Activated T-helper 2 cell treated with anti-CD3 and anti-CD28 coated beads, Interferon-gamma antibody, Interleukin-2, Interleukin-4, amounts not matched to agents 10 μg/mL and 5 μg/mL and 100 μg/mL, durations not matched to agents 14 hours and 24 hours and 36 hours (primary cell): ENCODE results near the gene TULP4. TPM values are rescaled to one million over a fixed set of nuclear protein-coding genes. Genes with fewer than 3 reads are reported as not detected.

Experiments
- DNase-seq: peaks from one replicate; pipeline ENCODE4 v3.0.0; 2021; ENCODE audit warnings: low spot score
- H3K27ac Mint-ChIP-seq: one replicate; pipeline ENCODE4 v1.8.0; 2021; ENCODE audit warnings: mixed read lengths
- H3K27me3 Mint-ChIP-seq: one replicate; pipeline ENCODE4 v1.8.0; 2021; ENCODE audit warnings: low read depth, mixed read lengths
- H3K36me3 Mint-ChIP-seq: one replicate; pipeline ENCODE4 v1.8.0; 2021; ENCODE audit warnings: low read depth, mixed read lengths
- H3K4me1 Mint-ChIP-seq: one replicate; pipeline ENCODE4 v1.8.0; 2021; ENCODE audit warnings: low read depth, mixed read lengths
- H3K4me3 Mint-ChIP-seq: one replicate; pipeline ENCODE4 v1.8.0; 2021; ENCODE audit warnings: low read depth, mild to moderate bottlenecking, moderate library complexity, mixed read lengths
- H3K9me3 Mint-ChIP-seq: one replicate; pipeline ENCODE4 v1.8.0; 2021; ENCODE audit warnings: mixed read lengths
- intact Hi-C: fragments of 100-400 bp; cut with micrococcal nuclease; formaldehyde crosslinking; loops from one replicate; pipeline ENCODE4 v1.15.1; 2023
- total RNA-seq: library from RNA; stranded (reverse); gene quantifications from 2 replicates; pipeline ENCODE4 v1.2.3, GENCODE V29; 2022

TULP4 gene
- total RNA-seq, 1 donor from 2014 or later, result 19.8 TPM

DNA sequence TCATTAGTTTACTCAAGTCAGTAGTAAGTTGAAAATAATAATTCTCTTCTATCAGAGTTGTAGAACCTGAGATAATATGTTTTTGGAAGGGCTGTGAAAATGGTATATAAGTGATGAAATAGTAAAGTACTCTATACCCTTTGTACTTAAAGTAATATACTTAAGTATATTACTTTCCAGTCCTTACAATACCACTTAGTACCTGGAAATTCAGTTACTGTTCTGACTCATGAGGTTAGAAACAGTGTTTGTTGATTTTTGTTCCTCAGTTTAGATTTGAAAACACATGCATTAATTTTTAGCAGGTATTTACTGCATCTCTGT is 10.1 kb downstream of the TULP4 start:
- no peak for DNase-seq
- H3K27ac Mint-ChIP-seq, result peak overlapping the region; percentile 44
- peaks cover 51% of the 10 kb centered on the region for H3K4me1 Mint-ChIP-seq
- H3K4me3 Mint-ChIP-seq, result no peak overlapping the region
- no peaks in the 10 kb centered on the region for H3K27me3 Mint-ChIP-seq
- no peaks in the 10 kb centered on the region for H3K9me3 Mint-ChIP-seq
- H3K36me3 Mint-ChIP-seq, result peaks cover 8% of the 10 kb centered on the region
- intact Hi-C loops, result loop anchor here (5.0 kb wide), 2 partner anchors 35 kb away; no protein-coding TSS in a partner anchor

DNA sequence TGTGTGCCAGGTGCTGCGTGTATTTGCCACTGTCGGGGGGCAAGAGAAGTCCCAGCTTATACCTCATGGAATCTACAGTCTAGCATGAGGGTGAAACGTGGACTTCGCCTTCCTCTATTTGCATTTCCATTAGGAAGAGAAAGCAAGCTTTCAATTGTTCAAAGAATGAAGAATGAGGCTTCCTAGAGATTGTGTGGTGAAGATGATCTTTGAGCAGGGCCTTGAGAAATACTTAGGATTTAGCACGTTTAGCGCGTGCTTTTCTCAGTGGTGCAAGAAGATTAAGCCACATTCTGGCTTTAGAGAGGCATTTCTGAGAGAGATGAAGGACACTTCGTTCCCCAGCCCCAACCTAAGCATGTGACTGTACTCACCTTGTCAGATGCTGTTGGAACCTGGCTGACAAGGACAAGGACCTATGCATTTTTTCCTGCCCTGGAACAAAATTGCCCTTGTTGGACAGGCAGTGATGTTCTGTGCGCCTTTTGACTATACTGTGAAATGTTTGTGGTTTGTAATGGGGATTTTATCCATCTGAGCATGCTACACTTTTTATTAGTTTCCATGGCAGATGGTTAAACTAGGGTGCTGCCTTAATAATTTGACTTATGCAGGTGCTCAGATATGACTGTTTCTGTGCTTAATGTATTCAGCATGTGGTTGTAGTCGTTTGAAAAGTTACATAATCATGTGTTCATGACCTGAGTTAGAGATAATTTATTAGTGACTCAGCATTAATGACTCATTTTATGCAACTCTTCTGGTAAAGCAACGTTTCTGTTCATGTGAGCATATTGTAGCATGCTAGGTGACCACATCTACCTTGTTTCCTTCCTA is 10.7 kb downstream of the TULP4 start:
- Mint-ChIP-seq H3K4me3 (no peak overlapping the region), H3K9me3 (no peaks in the 10 kb centered on the region), H3K36me3 (peaks cover 7% of the 10 kb centered on the region), H3K4me1 (peaks cover 52% of the 10 kb centered on the region), H3K27ac (peak overlapping the region; percentile 8), H3K27me3 (no peaks in the 10 kb centered on the region)
- DNase-seq, result no peak
- intact Hi-C loops, result loop anchor here (5.0 kb wide), 2 partner anchors 34 to 36 kb away; no protein-coding TSS in a partner anchor

DNA sequence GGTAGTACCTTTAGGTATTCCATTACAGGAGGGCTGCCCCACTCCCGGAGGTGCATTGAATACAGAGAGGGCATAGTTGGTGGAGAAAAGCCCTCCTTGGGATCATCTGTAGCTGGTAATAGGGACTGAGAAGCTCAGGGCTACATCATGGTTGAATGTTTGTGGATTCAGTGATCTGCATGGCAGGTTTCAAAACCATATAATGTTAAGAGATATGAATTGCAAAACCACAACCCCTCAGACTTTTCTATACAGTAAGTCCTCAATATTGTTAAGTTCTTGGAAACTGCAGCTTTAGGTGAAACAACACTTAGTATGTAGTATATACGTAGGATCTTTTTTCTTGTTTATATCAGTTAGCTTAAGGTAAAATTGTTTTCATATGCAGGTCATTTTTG is 11.3 kb downstream of the TULP4 start:
- no peak overlapping the region for H3K4me3 Mint-ChIP-seq

GRCh38 chr6:158324136-158324535 is 11.9 kb downstream of the TULP4 start:
- intact Hi-C loops, result loop anchor here (5.0 kb wide), 2 partner anchors 33 to 37 kb away; no protein-coding TSS in a partner anchor
- Mint-ChIP-seq H3K27me3 (no peaks in the 10 kb centered on the region), H3K4me3 (no peak overlapping the region), H3K27ac (no peak overlapping the region), H3K36me3 (peaks cover 7% of the 10 kb centered on the region), H3K4me1 (peaks cover 51% of the 10 kb centered on the region), H3K9me3 (no peaks in the 10 kb centered on the region)
- DNase-seq, result no peak

More for the DNA sequence above, 11.3 kb downstream of the TULP4 start:
- DNase-seq, result no peak
- Mint-ChIP-seq H3K9me3 (no peaks in the 10 kb centered on the region), H3K36me3 (peaks cover 7% of the 10 kb centered on the region), H3K27ac (no peak overlapping the region), H3K27me3 (no peaks in the 10 kb centered on the region), H3K4me1 (peaks cover 52% of the 10 kb centered on the region)
- intact Hi-C loops, result loop anchor here (5.0 kb wide), 2 partner anchors 34 to 36 kb away; no protein-coding TSS in a partner anchor

GRCh38 chr6:158327211-158327610 is 14.9 kb downstream of the TULP4 start:
- DNase-seq, result no peak
- H3K4me3 Mint-ChIP-seq, result no peak overlapping the region
- no peak overlapping the region for H3K27ac Mint-ChIP-seq
- H3K4me1 Mint-ChIP-seq, result peaks cover 37% of the 10 kb centered on the region
- peaks cover 2% of the 10 kb centered on the region for H3K9me3 Mint-ChIP-seq
- intact Hi-C loops, result no loop called here
- no peaks in the 10 kb centered on the region for H3K27me3 Mint-ChIP-seq
- peaks cover 6% of the 10 kb centered on the region for H3K36me3 Mint-ChIP-seq

DNA sequence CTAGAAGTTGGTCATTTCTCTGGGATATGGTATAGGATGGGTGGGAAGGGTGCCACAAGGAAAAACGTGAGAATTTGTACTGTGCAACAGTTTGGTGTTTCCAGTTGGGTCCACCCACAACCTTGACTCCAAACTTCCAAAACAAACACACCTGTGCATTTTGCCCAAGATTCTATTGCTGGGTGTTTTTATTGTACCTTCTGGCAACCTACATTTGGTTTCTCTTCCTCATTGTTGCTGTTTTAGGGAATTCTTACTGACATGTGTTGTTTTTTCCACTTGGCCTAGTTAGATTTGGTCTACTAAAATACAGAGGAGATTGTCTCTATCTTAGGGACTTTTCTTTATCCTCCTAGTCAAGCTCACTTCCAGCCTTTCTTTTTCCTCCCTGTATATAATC is 16.7 kb downstream of the TULP4 start:
- DNase-seq, result no peak
- Mint-ChIP-seq H3K4me1 (peaks cover 19% of the 10 kb centered on the region), H3K9me3 (peaks cover 12% of the 10 kb centered on the region), H3K36me3 (peaks cover 21% of the 10 kb centered on the region), H3K27me3 (no peaks in the 10 kb centered on the region), H3K27ac (no peak overlapping the region), H3K4me3 (no peak overlapping the region)
- intact Hi-C loops, result no loop called here

GRCh38 chr6:158329531-158329930 is 17.3 kb downstream of the TULP4 start:
- no peak for DNase-seq
- intact Hi-C loops, result no loop called here
- Mint-ChIP-seq H3K27me3 (no peaks in the 10 kb centered on the region), H3K27ac (no peak overlapping the region), H3K36me3 (peaks cover 22% of the 10 kb centered on the region), H3K4me1 (peaks cover 14% of the 10 kb centered on the region), H3K4me3 (no peak overlapping the region), H3K9me3 (peaks cover 12% of the 10 kb centered on the region)

- Mint-ChIP-seq H3K27ac (no peak overlapping the region), H3K9me3 (peaks cover 12% of the 10 kb centered on the region), H3K4me3 (no peak overlapping the region), H3K36me3 (peaks cover 22% of the 10 kb centered on the region), H3K4me1 (peaks cover 11% of the 10 kb centered on the region), H3K27me3 (no peaks in the 10 kb centered on the region)
- intact Hi-C loops, result no loop called here
- DNase-seq, result no peak
Observed at GRCh38 chr6:158330016-158330415, 17.8 kb downstream of the TULP4 start.

DNA sequence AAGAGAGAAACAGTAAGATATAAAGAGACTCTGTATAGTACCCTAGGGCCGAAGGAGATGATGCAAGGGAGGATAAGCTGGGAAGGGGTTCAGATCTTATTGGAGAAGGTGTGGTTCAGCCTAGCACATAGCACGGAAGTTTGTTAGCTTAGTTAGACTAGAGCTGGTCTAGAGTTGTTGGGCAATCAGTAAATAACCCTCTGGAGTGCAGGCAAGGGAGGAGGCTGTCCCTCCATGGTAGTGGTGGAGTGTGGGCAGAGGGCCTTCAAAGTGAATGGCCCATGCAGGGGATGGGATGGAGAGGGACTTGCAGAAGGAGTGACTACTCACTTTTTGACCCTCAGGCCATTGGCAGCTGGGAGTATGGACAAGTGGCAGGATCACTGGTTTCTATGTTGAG is 20.0 kb downstream of the TULP4 start:
- intact Hi-C loops, result no loop called here
- peaks cover 12% of the 10 kb centered on the region for H3K9me3 Mint-ChIP-seq
- no peaks in the 10 kb centered on the region for H3K27me3 Mint-ChIP-seq
- H3K4me3 Mint-ChIP-seq, result no peak overlapping the region
- no peak overlapping the region for H3K27ac Mint-ChIP-seq
- peaks cover 4% of the 10 kb centered on the region for H3K4me1 Mint-ChIP-seq
- DNase-seq, result no peak
- peaks cover 22% of the 10 kb centered on the region for H3K36me3 Mint-ChIP-seq

- Mint-ChIP-seq H3K27ac (no peak overlapping the region), H3K36me3 (peaks cover 22% of the 10 kb centered on the region), H3K9me3 (peaks cover 12% of the 10 kb centered on the region), H3K4me3 (no peak overlapping the region), H3K27me3 (no peaks in the 10 kb centered on the region), H3K4me1 (peaks cover 2% of the 10 kb centered on the region)
- intact Hi-C loops, result no loop called here
- DNase-seq, result no peak
Observed at GRCh38 chr6:158333094-158333493, 20.8 kb downstream of the TULP4 start.

DNA sequence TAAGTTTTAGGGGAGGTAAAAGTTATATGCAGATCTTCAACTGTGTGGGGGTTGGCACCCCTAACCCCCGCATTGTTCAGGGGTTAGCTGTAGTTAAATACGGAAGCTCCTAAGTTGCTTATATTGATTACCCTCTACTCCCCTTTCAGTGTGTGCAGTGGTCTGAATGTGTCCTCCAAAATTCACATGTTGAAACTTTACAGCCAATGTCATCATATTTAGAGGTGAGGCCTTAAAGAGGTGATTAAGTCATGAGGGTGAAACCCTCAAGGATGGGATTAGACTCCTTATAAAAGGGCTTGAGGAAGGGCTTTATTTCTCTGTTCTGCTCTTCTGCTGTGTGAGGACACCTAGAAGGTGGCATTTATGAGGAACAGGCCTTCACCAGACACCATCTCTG is 22.3 kb downstream of the TULP4 start:
- Mint-ChIP-seq H3K27me3 (no peaks in the 10 kb centered on the region), H3K36me3 (peaks cover 22% of the 10 kb centered on the region), H3K4me1 (no peaks in the 10 kb centered on the region), H3K9me3 (peaks cover 12% of the 10 kb centered on the region), H3K4me3 (no peak overlapping the region), H3K27ac (no peak overlapping the region)
- intact Hi-C loops, result no loop called here
- DNase-seq, result no peak

DNA sequence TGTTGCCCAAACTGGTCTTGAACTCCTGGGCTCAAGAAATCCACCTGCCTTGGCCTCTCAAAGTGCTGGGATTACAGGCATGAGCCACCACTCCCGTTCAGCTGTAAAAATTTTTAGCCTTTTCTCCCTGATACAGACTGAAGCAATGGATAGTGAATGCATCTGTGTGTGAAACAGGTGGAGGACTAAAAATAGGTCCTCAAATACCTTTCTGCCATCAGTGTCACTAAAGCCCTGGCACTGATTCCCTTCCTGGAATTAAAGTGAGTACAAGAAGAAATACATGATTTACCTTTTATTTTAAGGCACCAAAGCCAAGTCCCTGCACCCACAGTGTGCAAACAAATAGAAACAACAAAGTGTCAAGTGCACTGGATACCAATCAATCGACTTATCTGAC is 25.1 kb downstream of the TULP4 start:
- DNase-seq, result no peak
- Mint-ChIP-seq H3K27ac (no peak overlapping the region), H3K27me3 (no peaks in the 10 kb centered on the region), H3K9me3 (peaks cover 9% of the 10 kb centered on the region), H3K36me3 (peaks cover 15% of the 10 kb centered on the region), H3K4me3 (no peak overlapping the region), H3K4me1 (no peaks in the 10 kb centered on the region)
- intact Hi-C loops, result no loop called here

GRCh38 chr6:158338311-158339112 is 26.2 kb downstream of the TULP4 start:
- intact Hi-C loops, result no loop called here
- no peak for DNase-seq
- Mint-ChIP-seq H3K27ac (no peak overlapping the region), H3K27me3 (no peaks in the 10 kb centered on the region), H3K4me3 (no peak overlapping the region), H3K9me3 (no peaks in the 10 kb centered on the region), H3K4me1 (no peaks in the 10 kb centered on the region), H3K36me3 (peaks cover 4% of the 10 kb centered on the region)
